HG03135 (cell line): Measurements from ENCODE around the gene SIN3B.

Source experiments
- ATAC-seq: cut with Tn5 transposase; IDR thresholded peaks from one replicate; pipeline ENCODE4 v1.9.1; 2021; ENCODE audit warnings: mild to moderate bottlenecking, moderate library complexity; ENCODE audit not compliant: unreplicated experiment

SIN3B gene

DNA sequence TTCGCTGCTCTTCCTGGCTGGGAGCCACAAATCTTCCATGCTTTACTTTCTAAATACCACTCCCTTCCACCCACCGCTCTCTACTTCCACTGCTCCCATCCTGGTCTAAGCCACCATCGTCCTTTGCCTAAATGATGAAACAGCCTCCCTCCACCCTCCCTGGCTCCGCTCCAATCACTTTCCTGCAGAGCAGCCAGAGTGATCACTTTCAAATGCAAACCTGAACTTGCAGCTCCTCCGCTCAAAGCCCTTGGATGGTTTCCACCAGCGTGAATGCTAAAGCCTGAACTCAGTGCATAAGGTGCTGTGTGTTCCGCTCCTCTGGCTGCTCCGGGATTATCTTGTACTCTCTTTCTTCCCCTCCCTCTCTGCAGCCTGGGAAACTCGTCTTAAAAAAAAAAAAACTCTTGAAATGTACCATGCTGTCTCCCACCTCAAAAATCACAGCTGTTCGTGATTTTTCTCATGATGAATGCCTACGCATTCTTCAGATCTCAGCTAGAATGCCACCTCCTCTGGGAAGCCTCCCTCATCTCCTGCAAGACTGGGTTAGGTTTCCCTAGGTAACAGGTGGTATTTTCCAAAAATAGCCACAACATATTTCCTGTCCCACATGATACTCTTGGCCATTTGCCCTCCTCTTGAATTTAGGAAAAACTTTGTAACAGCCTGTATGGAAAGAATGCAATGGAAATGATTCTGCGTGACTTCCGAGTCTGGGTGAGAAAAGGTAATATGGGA, 3.7 kb upstream of the SIN3B start:
- no peak for ATAC-seq

DNA sequence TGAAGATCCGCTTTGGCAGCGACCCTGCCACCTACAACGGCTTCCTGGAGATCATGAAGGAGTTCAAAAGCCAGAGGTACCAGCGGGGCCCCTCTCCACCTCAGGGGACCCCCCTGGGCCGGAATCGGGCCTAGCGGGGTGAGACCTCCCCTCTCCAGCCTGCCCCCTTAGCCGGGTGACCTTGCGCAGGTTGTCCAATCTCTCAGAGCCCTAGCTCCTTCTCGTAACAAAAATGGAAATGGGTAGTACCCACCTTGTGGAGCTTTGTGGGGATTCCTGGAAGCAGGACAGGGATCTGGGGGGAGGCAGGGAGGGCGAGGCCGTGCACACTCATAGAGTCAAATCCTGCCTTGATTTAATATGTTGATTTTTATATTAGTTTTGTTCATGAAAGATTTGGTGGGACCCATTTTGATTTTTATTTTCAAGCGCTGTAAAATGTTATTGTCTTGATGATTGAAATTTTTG, 658 bp downstream of the SIN3B start:
- no peak for ATAC-seq

DNA sequence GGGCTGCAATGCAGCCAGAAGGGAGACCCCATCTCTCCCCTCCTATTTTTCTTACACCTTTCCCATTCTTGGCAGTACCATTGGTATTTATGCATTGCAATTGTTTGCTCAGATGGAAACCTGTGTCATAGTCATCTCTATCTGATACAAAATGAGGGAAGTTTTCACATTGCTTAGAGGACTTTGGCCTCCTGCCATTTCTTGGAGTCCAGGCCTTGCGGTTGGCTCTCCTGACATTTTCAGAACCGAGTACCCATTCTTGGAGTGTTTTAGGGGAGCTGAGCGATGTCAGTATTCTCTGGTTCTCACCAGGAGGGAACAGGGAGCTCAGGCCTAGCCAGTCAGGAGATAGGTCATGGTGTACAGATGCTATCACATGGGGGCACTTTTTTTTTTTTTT, 1.5 kb downstream of the SIN3B start:
- no peak for ATAC-seq

DNA sequence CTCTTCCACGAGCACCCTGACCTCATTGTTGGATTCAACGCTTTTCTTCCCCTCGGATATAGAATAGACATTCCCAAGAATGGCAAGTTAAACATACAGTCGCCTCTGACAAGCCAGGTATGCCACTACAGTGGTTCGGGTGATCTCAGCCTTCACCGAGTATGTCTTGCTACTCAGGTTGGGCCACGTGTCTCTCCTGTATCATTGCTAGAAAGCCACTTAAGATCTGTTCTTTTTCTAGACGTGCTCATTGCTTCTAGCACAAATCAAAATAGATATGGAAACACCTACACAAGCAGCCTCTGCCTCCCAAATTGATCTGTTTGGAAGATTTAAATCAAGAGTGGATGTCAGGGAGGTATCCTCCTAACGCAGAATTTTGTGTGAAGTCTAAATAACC, 2.3 kb downstream of the SIN3B start:
- no peak for ATAC-seq

DNA sequence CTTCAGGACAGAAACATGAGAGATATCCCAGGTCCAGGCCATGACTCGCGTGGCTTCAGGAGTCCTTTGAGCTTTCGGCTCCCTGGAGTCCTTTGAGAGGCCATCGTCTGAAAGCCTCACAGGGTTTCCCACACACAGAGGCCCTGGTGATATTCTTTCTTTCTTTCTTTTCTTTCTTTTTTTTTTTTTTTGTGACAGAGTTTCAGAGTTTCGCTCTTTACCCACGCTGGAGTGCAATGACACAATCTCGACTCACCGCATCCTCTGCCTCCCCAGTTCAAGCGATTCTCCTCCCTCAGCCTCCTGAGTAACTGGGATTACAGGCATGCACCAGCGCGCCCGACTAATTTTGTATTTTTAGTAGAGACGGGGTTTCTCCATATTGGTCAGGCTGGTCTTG, 5.5 kb downstream of the SIN3B start:
- no peak for ATAC-seq

DNA sequence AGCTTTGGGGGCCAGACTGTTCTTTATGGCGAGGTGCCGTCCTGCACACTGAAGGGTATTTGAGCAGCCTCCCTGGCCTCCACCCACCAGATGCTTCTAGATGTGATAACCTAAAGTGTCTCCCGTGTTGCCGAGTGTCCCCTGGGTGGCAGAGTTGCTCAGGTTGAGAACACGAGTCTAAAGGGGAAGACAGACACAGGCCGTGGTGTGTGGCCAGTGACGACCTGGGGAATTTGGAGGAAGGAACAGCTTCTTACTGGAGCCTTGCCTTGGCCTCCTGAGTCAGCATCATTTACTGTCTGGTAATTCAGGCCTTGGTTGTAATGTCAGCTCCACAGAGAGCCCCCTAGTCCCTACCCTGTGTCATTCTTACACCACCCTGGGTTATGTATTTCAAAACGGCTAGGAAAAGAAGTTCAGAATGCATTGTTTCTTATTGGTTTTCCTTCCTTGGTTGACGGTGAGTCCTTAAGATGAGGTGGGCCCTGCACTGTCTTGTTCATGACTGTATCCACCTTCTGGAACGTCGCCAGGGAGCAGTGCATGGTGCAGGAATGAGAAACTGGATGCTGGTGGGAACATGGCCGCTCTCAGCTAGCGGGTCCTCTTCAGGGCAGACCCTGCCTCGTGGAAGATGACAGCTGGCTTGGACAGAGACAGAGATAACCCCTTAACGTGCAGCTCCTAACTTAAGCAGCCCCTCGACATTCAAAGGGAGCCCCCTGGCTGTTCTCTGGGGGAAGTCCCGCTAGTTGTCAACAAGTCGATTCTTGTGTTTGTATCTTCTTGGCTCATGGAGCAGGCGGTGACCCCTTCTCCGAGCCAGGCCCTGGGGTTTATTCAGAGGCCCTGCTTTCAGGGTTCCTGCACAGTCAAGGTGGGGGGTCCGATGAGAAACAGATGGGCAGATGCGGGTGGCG, 7.2 kb downstream of the SIN3B start:
- ATAC-seq = no peak

DNA sequence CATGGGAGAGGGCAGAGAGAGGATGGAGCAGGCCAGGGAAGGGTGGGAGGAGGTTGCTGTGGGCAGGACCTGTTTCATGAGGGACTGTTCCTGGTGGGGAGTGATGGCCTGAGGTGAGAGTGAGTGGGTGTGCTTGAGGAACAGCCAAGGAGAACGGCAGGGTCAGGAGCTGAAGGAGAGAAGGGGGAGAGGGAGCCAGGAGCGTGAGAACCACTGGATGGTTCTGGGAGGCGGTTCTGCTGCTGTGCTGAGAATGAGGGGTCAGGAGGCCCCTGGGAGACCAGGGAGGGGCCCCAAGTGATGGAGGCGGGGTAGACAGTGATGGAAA, 7.8 kb downstream of the SIN3B start:
- ATAC-seq = no peak

DNA sequence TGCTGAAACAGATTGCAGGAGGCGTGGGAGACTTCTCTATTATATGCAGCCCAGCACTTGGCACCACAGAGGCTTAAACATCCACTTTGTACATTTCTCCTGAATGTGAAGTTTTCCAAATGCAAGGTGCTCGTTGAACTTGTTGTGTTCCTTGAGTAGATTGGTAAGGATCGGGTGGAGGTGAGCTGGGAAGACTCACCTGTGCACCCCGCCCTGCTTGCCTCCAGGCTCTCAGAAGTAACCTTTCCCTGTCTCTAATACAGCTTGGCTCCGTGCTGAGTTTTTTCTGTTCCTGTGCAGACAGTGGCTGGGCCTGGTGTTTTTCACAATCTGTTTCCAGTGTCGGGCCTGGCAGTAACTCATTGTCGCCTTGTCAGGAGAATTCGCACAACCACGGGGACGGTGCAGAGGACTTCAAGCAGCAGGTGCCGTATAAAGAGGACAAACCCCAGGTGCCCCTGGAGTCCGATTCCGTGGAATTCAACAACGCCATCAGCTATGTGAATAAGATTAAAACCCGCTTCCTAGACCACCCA, 12.3 kb downstream of the SIN3B start:
- ATAC-seq = no peak

- no peak for ATAC-seq
Observed at GRCh38 chr19:16846901-16847300, 17.7 kb downstream of the SIN3B start.

DNA sequence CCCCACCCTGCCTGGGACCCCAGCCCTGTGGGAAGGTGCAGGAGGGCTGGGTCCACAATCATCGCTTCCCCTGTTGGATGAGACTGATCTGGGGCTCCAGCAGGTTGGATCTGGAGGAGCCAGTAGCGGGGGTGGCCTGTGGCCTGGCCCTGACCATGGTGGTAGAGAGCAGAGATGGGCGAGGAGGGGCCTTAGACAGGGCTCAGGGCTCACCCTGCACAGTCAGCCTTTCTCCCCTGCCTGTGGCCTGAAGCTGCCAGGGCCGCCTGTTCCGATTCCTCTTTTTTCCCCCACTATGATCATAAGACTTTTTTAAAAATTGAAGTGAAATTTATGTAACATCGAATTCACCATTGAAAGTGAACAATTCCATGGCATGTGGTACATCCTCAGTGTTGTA, 18.2 kb downstream of the SIN3B start:
- no peak for ATAC-seq

GRCh38 chr19:16849168-16849567, 20.0 kb downstream of the SIN3B start:
- ATAC-seq = no peak

GRCh38 chr19:16850133-16850532, 20.9 kb downstream of the SIN3B start:
- ATAC-seq = no peak

DNA sequence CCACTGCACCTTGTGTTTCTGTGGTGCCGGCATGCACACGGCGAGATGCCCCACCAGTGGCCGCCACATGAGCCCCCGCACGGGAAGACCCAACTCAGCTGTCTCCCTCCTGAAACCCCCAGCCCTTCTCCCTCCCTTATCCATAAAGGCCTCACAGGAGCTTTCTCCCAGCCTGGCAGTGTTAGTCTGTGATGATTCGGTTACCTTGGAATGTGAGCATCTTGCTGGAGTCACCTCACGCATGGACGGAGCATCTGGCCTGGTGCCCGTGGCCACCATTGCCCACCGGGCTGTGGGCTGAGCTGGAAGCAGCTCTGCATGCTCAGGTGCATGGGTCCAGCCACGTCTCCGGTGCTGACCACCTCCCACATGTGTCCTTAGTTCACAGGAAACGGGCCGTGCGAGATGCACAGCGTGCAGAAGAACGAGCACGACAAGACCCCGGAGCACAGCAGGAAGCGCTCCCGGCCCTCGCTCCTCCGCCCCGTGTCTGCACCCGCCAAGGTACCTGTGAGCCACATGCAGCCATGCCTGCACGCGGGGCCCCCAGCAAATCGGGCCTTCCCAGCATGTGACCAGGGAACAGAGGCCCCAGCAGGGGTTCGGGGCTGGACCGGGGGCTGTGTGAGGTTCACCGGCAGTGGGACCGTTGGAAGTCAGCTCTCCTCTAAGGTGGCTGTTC, 22.0 kb downstream of the SIN3B start:
- ATAC-seq = no peak

GRCh38 chr19:16853066-16853465, 23.9 kb downstream of the SIN3B start:
- ATAC-seq = no peak

- no peak for ATAC-seq
Observed at GRCh38 chr19:16856091-16856490, 26.9 kb downstream of the SIN3B start.

DNA sequence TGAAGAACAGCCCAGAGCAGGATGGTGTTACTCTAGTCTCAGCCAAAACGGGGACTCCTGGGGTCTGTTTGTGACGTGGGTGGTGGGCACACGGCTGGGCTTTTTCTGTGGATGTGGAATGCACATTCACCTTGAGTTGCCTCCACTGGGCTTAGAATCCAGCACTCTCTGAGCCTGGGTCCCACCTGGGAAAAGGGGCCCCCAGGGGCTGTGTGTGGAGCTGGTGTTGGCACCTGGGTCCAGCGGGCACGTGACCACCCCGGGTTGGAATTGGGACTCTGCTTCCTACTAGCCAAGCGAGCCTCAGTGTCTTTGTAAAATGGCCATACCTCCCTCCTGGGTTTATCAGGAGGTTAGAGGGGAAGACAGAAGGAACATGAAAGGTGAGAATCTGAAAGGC, 30.4 kb downstream of the SIN3B start:
- ATAC-seq = no peak

DNA sequence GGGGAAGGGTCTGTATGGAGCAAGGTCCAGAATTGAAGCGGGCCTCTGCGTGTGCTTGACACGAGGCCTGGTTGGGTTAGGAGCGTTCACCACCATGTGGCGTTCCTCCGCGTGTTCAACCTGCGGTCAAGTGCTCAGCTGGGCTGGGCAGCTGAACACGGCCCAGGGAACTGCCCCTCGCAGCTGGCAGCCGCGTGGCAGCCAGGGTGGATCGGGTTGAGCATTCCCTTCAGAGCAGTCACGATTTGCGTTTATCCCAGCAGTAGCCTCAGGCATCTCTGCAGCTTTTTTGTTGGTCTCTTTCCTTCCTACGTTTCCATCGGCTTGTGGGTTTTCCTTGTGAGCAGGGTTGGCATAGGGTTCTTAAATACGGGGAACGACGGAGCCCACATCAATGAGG, 30.9 kb downstream of the SIN3B start:
- no peak for ATAC-seq

DNA sequence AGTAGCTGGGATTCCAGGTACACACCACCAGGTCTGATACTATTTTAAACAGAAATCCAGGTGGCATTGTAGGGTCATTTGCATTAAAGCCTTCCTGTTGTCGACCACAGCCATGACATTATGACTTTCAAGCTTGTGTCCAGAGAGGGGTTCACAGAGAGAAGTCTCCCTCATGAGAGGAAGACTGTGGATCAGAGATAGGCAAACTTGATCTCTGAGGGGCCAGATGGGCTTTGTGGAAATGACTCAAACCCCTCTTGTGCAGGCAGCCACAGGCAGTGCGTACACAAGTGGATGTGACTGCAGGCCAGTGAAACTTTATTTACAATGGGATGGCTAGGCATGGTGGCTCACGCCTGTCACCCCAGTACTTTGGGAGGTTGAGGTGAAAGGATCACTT, 31.8 kb downstream of the SIN3B start:
- ATAC-seq = no peak

GRCh38 chr19:16861834-16862233, 32.6 kb downstream of the SIN3B start:
- ATAC-seq = no peak

GRCh38 chr19:16862826-16863415, 33.7 kb downstream of the SIN3B start:
- ATAC-seq = no peak

DNA sequence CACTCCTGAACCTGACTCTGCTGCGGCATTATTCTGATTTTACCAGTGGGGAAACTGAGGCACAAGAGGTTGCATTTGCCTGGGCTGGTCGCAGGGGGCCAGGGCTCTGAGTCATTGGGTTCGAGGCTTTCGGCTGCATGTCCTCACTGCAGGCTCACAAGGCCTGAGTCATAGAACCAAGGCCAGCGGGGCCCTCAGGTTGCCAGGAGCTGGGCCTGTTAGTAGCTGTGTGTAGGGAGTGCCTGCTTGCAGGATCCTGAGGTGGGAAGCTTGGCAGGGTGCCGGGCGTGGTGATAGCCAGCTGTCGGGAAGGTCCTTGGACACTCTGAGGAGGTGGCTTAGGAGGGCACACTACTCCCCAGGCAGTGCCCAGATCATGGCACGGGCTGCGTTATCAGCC, 38.0 kb downstream of the SIN3B start:
- no peak for ATAC-seq
